NB4 (cell line): ENCODE results near the gene ATP6V0A4.
"Not testable (repeated sequence)": the region's sequence is repeated elsewhere in the genome, so short reads cannot be mapped to it uniquely, and the experiment has no call there.

Source experiments
- MYC ChIP-seq: IDR thresholded peaks from 2 replicates; pipeline ENCODE4 v1.6.1; 2011; ENCODE audit warnings: low read depth, low read length
- POLR2A ChIP-seq: IDR thresholded peaks from 2 replicates; pipeline ENCODE4 v1.6.1; 2011; ENCODE audit warnings: mild to moderate bottlenecking; ENCODE audit not compliant: insufficient read length; ENCODE audit errors: extremely low read depth
- TF ChIP-seq, protein P1 (sequence below): IDR thresholded peaks from one replicate; pipeline ENCODE4 v1.5.1; 2012; ENCODE audit warnings: low read depth, low read length
- TF ChIP-seq, protein P2 (sequence below): IDR thresholded peaks from 2 replicates; pipeline ENCODE4 v1.6.1; 2011; ENCODE audit warnings: low read depth, low read length

DNA sequence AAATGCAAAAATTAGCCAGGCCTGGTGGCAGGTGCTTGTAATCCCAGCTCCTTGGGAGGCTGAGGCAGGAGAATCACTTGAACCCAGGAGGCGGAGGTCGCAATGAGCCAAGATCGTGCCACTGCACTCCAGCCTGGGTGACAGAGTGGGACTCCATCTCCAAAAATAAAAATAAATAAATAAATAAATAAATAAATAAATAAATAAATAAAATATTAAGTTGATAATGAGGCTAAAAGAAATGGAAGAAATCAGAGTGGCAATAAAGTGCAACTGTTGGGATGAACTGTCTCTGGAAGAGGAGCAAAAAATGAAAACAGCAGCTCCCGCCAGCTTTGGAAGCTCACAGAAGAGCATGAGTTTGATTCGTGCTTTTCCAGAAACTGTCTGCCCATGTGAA, 66.3 kb downstream of the ATP6V0A4 start:
- TF ChIP-seq, protein P1, sequence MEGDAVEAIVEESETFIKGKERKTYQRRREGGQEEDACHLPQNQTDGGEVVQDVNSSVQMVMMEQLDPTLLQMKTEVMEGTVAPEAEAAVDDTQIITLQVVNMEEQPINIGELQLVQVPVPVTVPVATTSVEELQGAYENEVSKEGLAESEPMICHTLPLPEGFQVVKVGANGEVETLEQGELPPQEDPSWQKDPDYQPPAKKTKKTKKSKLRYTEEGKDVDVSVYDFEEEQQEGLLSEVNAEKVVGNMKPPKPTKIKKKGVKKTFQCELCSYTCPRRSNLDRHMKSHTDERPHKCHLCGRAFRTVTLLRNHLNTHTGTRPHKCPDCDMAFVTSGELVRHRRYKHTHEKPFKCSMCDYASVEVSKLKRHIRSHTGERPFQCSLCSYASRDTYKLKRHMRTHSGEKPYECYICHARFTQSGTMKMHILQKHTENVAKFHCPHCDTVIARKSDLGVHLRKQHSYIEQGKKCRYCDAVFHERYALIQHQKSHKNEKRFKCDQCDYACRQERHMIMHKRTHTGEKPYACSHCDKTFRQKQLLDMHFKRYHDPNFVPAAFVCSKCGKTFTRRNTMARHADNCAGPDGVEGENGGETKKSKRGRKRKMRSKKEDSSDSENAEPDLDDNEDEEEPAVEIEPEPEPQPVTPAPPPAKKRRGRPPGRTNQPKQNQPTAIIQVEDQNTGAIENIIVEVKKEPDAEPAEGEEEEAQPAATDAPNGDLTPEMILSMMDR = not testable (repeated sequence)
- not testable (repeated sequence) for TF ChIP-seq POLR2A, MYC
- TF ChIP-seq, protein P2, sequence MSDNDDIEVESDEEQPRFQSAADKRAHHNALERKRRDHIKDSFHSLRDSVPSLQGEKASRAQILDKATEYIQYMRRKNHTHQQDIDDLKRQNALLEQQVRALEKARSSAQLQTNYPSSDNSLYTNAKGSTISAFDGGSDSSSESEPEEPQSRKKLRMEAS = not testable (repeated sequence)
